Chondrocyte (in vitro differentiated cells): Measurements from ENCODE around the gene ITPRID1. TPM values are rescaled to one million over a fixed set of nuclear protein-coding genes. Genes with fewer than 3 reads are reported as not detected.

ENCODE experiments used
- DNase-seq: peaks from one replicate; pipeline ENCODE4 v3.0.0; 2021; ENCODE audit warnings: mixed read lengths, low spot score
- H3K27ac Mint-ChIP-seq: one replicate; pipeline ENCODE4 v1.8.0; 2021; ENCODE audit warnings: mild to moderate bottlenecking, moderate library complexity, mixed read lengths; ENCODE audit not compliant: unreplicated experiment
- H3K27me3 Mint-ChIP-seq: 2 replicates; pipeline ENCODE4 v1.8.0; 2021; ENCODE audit warnings: low read depth, mixed read lengths
- H3K36me3 Mint-ChIP-seq: 2 replicates; pipeline ENCODE4 v1.8.0; 2021; ENCODE audit warnings: low read depth, mixed read lengths
- H3K4me1 Mint-ChIP-seq: 2 replicates; pipeline ENCODE4 v1.8.0; 2021; ENCODE audit warnings: low read depth, mild to moderate bottlenecking, mixed read lengths
- H3K4me3 Mint-ChIP-seq: one replicate; pipeline ENCODE4 v1.8.0; 2021; ENCODE audit warnings: mild to moderate bottlenecking, moderate library complexity, mixed read lengths; ENCODE audit not compliant: unreplicated experiment
- H3K9me3 Mint-ChIP-seq: 2 replicates; pipeline ENCODE4 v1.8.0; 2021; ENCODE audit warnings: low read depth, mixed read lengths
- CTCF ChIP-seq: fragments of 200-600 bp; sonication (generic); IDR thresholded peaks from 2 replicates; pipeline ENCODE4 v1.5.0; 2021; ENCODE audit warnings: antibody characterized with exemption, mild to moderate bottlenecking, moderate library complexity
- total RNA-seq: library from RNA; stranded (reverse); gene quantifications from 3 replicates; pipeline ENCODE4 v1.2.1, GENCODE V29; 2021

The ITPRID1 gene
- total RNA-seq, 1 donor from 2014 or later, result not detected

GRCh38 chr7:31642681-31643115, 128.8 kb downstream of the ITPRID1 start:
- Mint-ChIP-seq H3K36me3 (no peaks in the 10 kb centered on the region), H3K27ac (no peak overlapping the region), H3K4me3 (no peak overlapping the region), H3K4me1 (no peaks in the 10 kb centered on the region), H3K27me3 (peaks cover 4% of the 10 kb centered on the region), H3K9me3 (peaks cover 4% of the 10 kb centered on the region)
- TF ChIP-seq CTCF, result no peak
- no peak for DNase-seq

- Mint-ChIP-seq H3K36me3 (no peaks in the 10 kb centered on the region), H3K4me3 (no peak overlapping the region), H3K27ac (no peak overlapping the region), H3K9me3 (no peaks in the 10 kb centered on the region), H3K27me3 (peaks cover 6% of the 10 kb centered on the region), H3K4me1 (no peaks in the 10 kb centered on the region)
- no peak for DNase-seq
- no peak for TF ChIP-seq CTCF
Observed at GRCh38 chr7:31646942-31647341, 133.1 kb downstream of the ITPRID1 start.

DNA sequence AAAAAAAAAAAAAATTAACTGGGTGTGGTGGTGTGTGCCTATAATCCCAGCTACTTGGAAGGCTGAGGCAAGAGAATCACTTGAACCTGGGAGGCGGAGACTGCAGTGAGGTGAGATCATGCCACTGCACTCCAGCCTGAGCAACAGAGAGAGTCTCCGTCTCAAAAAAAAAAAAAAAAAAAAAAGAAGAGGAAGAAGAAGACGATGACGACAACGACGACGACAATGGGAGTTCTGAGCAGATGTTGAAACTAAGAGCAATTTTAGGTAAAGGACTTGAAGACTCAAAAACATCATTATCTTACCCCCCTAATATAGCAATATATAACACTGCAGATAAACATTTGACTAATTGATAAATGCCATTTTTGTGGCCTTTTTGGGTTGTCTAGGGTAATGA, 133.6 kb downstream of the ITPRID1 start:
- Mint-ChIP-seq H3K4me3 (no peak overlapping the region), H3K27ac (no peak overlapping the region), H3K4me1 (no peaks in the 10 kb centered on the region), H3K9me3 (no peaks in the 10 kb centered on the region), H3K36me3 (no peaks in the 10 kb centered on the region), H3K27me3 (peaks cover 6% of the 10 kb centered on the region)
- DNase-seq, result no peak
- TF ChIP-seq CTCF, result no peak

GRCh38 chr7:31648288-31648687, 134.4 kb downstream of the ITPRID1 start:
- no peak for DNase-seq
- peak; percentile 74 for TF ChIP-seq CTCF
- Mint-ChIP-seq H3K36me3 (no peaks in the 10 kb centered on the region), H3K4me3 (no peak overlapping the region), H3K4me1 (no peaks in the 10 kb centered on the region), H3K9me3 (no peaks in the 10 kb centered on the region), H3K27ac (no peak overlapping the region), H3K27me3 (peaks cover 6% of the 10 kb centered on the region)

DNA sequence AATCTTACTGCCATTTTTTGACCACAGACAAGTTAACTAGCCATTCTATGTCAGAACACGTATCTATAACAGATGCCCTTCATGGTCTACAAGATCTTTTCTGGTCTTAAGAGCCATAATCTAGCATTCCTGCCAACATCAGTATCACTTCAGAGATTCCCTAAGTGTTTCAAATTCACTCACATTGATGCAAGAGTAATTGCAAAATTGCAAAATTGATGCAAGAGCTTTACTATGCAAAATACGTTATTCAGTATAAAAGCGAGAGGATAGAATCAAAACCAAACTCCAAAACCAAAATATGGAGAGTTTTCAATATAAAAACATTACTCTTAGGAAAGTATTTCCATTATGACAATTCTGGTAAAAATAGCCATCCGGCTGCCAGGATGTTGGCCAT, 135.0 kb downstream of the ITPRID1 start:
- Mint-ChIP-seq H3K27ac (no peak overlapping the region), H3K4me1 (no peaks in the 10 kb centered on the region), H3K27me3 (peaks cover 6% of the 10 kb centered on the region), H3K4me3 (no peak overlapping the region), H3K9me3 (no peaks in the 10 kb centered on the region), H3K36me3 (no peaks in the 10 kb centered on the region)
- no peak for TF ChIP-seq CTCF
- no peak for DNase-seq
